HPDE6-E6E7 (cell line): ENCODE data around the gene SHB.

Experiments
- DNase-seq: peaks from one replicate; pipeline ENCODE4 v3.0.0; 2011; ENCODE audit warnings: missing footprints; ENCODE audit errors: extremely low spot score

SHB gene

DNA sequence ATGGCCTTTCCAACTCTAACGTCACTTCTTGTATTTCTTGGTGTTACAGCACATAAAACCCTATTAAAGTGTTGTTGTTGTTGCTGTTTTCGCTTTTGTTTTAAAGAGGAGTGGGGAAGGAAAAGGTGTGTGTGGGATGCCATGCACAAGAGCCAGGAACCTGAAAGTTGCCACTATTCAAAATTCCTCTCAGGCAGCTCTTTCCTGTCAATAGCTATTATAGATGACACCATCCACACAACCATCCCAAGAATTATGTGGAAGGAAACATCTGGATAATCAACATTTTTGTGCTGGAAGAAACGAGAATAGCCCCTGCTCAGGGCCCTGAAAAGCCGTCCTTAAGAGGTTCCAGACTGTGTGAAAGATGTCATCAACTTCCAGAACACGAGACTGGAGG is 79.3 kb downstream of the SHB start:
- no peak for DNase-seq

DNA sequence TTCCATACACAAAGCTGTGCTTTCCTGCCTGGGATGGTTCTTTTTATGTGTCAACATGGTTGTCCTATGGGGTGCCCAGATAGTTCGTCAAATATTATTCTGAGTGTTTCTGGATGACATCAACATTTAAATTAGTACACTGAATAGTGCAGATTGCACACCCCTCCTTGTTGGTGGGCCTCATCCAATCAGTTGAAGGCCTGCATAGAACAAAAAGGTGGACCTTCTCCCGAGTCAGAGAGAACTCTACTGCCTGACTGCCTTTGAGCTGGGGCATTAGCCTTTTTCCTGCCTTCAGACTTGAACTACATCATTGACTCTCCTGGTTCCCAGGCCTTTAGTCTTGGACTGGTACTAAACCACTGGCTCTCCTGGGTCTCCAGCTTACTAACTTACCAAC is 80.4 kb downstream of the SHB start:
- DNase-seq, result no peak

DNA sequence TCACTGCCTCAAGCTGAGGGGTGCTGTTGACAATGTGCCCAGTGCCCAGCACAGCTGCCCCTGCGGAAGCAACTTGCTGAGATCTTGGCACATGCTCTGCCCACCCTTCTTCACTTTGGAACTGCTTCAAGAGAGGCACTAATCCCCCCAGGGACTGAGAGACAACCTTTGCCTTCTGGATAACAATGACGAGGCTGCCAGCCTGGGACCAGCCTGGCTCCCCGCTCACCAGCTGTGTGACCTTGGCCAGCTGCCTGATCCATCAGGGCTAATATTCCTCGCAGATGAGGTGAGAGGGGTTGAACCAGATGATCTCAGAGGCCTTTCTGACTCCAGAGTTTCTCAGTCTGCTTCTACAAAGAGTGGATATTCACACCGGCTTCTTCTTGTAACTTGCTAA is 81.0 kb downstream of the SHB start:
- DNase-seq, result no peak

DNA sequence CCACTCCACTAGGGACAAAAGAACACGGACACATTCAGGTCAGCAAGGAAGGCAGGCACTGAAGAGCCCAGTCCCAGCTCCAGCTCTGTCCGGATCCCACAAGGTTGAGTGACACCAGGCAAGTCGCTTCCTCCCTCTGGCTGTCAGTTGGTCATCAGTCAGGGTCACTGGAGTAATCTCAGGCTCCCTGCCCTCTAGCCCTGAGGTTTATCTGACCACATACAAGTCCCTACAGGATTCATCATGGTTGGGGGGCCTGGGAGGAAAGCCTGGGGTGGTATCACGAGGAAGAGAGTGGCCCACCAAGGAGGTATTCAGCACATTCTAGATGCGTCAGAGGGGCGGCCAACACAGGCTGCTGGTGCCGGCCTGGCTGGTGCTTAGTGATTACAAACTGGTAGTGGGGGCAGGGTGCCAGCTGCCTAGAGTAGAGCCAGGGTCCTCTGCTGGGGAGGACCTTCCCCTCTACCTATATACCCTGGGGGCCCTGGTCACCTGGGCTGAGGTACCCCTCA is 81.5 kb downstream of the SHB start:
- DNase-seq, result no peak

DNA sequence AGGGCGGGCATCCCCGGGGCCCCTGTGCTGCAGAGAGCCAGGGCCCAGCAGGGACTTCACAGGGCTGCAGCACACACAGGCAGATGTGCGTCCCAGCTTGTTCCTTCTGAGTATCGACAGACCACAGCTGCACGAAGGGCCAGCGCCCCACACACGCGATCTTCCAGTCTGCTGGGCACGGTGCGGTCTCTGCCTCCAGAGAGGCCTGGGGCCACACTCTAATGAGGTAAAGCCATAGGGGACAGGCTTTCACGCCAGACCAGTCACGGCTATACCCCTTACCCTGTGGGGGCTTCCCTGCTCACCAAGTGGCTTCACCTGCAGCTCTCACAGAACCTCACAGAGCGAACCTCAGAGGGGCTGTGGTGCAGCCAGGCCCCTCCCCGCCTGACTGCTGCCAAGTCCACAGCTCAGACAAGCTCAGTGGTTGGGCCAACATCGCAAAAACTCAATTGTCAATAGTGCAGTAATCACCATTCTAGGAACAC is 82.2 kb downstream of the SHB start:
- no peak for DNase-seq

DNA sequence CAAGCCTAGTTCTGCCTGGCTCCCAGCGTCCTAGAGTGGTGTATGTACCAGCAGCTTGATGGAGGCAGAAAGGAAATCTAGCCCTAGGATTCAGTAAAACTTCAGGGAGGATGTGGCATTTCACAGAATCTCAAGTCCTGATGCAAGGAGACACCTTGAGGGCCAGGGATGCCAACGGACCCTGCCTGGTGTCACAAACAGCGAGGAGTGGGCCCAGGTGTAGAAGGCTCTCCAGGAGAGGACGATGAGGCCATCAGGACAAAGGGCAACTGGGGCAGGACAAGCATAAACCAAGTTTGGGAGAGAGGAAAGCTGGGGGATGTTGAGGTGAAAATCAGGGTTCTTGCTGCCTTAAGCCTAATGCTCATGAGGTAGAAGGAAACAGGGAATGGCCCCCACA is 83.0 kb downstream of the SHB start:
- no peak for DNase-seq

DNA sequence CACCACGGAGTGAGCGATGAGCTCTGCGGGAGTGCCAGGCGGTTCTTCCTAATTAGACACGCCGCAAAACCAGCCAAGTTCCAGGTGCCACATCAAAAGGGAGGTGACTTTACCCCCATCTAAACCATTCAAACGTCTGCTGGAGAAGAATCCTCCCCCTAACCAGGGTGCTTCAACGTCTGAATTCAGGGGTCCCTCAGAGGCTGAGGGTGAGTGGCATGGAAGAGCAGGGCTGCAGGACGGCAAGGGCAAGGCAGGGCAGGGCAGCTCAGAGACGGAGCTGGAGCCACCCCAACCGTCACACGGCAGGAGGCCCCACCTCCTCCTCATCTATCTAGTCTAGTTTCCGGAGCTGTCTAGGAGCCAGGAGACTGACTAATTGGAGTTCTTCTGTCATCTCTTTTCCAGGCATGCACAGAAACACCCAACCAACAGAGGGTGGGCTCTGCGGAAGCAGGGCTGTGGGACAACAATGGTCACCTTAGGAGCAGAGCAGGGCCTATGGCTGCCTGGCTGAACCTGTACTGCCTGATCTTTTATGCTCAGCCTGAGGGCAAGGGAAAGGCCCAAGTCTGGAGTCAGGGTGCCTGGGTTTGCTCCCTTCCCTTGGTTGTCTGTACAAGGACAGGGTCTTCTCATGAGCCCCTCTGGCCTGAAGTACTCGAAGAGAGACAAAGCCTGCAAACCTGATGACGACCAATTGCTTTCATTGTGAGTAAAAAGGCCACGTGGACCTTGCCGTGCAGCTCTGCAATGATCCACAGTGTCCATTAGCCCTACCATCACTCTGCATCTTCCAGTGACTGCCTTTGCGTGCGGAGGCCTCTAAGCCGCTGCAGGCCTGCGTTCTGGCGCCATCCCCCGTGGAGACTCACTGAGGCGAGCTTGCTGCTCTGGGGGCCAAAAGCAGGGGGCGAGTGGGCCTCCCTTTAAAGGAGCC is 84.1 kb downstream of the SHB start:
- no peak for DNase-seq

DNA sequence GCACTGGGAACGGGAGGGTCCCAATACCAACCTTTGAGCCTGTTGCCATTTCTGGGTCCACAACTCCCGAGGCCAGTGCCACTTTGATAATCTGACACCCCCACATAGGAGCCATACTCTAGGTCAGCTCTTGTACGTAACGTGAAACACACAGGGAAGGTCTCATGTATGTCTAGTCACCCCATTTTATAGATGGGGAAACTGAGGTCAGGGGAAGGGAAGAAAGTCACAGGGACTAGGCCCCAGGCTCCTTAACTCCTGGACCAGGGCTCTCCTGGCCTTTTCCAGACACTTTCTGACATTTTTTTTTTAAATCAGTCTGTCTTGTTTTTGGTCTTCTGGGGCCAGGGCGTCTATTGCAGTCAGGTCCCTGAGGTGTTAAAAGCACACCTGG is 84.8 kb downstream of the SHB start:
- DNase-seq, result no peak

DNA sequence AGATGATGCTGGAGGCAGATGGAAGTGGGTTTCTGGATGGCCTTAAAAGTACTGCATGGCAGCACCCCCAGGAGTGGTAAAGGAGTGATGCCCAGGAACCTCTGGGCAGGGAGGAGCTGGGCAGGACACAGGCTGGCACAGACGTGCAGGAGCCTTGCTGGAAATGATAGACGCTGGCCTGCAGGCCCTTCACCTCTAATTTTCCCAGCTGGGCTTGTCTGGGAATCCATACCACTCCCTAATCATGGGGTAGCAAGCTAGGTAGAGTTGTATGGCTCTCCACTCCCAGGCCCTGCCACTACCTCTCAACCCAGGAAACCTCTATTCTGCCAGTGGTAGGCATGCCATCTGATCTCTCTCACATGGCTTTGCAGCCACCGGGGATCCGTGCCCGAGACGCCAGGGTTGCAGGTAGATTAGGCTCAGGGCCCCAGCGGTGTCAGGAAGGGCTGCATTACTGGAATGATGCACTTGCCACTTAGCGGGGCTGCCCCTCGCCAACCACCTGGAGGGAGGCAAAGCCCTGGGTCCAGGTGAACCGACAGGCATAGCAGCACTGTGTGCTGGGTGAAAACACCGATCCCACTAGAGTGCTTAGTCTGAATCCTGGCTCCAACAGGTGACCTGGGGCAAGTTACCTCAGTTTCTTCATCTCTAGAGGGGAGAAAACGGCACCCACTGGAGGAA is 85.5 kb downstream of the SHB start:
- no peak for DNase-seq

DNA sequence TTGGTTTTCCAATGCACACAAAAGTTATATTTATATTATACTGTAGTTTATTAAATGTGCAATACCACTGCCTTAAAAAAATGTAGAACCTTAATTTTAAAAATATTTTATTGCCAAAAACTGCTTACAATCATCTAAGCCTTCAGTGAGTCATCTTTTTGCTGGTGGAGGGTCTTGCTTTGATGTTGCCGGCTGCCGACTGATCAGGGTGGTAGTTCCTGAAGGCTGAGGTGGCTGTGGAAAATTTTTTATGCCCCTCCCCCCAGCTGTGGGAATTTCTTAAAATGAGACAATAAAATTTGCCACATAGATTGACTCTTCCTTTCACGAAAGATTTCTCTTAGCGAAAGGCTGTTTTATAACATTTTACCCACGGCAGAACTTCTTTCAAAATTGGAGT is 89.2 kb downstream of the SHB start:
- DNase-seq, result no peak

DNA sequence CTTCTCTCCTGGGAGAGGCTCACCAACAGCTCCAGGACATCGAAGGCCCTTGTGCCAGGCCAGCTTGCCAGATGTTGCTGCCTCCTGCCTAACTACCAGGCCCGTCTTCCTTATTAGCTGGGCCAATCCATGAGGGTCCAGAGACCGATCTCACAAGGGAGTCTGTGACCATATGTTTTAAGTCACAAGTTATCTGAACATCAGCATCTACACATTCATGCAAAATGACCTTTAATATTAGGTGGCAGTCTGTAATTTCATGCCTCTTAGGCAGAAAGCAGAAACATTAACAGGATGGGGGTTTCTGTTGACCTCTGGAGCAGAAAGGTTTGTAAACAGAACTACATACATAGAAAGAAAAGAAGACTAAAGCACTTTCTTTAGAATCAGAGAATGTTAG is 90.0 kb downstream of the SHB start:
- DNase-seq, result no peak

DNA sequence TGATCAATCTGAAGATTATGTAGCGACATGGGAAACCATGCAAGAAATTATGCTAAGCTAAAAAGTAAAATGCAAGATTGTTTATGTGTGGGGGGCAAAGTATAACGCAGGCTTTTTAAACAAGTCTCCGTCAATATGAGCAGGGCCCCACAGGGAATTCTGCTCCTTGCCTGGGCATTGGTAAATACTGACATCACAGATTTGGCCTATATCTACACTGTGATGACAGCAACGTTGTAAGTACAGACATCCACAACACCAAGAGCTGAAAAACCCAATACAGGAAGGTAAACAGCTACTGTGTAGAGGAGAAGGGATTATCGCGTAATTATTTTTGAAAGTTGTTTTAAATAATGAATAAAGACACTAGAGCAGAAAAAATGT is 90.6 kb downstream of the SHB start:
- DNase-seq, result no peak

DNA sequence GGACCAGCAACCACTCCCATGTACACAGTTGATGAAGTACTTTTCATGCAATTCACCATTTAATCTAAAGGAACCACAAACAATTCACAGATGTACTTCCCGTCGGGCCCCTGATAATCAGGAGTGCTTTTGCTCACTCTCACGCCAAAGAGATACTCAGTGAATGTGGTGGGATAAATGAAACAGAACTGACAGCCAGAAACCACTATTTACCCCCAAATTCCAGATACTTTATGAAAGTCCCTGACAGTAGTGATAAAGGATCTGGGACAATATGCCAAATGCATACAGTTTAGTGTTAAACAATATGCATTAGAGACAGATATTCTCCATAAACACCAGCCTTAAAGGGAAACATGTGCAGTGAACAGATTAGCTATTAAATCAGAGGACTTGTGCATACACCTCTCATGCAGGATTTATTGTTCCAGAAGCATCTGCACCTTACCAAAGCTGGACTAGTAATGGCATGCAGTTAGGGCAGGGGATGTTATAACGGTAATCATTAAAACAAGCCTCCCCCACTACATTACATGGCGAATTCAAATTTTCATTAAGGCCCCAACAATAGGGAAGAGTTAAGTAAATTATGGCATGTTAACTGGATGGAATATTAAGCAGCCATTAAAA is 91.1 kb downstream of the SHB start:
- no peak for DNase-seq

DNA sequence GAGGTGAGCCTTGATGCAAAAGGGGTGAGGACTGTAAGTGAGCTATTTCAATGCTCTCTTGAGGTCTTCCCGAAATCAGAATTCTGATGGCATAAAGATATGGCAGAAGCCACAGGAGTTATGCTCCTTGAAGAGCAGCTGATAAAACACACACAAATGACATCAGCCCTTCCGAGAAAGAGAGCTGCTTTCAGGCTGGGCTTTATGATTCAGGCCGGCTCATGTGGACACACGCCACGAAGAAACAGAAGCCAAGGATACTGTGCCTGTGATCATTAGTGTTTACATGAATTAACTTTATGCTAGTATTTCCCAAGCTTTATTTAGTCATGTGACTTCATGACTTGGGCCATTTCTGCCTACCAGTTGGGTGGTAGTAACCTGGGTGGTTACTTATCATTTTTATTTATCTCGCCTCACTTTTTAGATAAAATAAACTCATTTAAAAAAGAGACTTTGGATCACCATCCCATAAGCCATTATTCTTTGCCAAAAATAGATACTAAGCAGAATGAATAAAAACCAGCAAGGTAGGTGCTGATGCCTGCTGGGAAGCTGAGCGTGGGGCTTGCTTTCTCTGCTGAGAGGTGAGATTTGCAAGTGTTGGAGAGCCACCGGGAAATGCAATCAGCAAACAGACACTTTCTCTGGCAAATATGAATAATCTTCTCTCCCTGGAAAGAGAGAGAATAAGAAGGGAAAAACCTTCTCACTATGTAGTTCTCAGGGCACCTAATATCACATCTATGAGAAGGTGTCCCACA is 92.1 kb downstream of the SHB start:
- DNase-seq, result no peak

DNA sequence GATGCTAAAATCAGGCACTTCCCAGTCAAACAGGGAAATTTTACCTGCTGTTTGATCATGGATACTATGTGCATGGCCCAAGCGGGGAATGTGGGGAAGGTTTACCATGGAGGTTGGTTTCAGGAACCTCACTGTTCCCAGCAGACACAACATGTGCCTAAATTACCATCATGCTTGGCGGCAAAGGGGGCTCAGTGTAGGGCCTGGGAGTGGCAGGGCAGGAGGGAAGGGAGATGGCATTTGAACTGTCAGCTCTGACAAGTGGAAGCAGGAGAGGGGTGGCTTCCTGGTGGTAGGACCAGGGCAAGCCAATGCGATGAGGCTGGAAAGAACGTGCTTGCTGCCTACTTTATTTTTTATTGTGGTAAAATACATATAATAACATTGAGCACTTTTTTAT is 93.4 kb downstream of the SHB start:
- DNase-seq, result no peak

DNA sequence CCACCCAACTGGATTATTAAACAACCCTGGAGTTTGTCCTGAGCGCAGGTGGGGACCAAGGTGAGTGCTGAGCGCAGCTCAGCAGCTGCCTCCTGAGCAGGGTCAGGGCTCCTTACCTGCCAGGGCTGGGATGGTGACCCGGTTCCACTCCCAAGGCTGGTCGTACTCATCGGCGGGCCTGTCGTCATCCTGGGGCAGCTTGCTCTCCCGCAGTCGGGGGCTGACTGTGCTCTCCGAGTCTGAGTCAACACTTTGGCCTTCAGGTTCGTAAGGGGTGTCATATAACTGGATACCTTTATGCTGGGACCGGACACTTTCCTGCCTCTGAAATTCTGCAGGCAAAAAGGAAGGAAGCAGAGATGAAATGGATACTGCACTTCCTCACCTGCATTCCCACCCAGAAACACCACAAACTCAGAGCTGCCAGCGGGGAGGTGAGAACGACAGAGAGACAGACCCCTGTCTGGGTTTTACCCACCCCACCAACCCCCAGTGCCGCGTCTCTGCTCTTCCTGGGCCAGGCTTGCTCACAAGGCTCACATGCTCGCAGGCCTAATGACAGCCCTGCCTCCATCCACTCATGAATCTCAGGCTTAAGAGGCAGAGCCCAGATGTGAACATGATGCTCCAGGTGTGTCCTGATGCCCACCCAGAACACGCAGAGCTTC is 94.4 kb downstream of the SHB start:
- no peak for DNase-seq

DNA sequence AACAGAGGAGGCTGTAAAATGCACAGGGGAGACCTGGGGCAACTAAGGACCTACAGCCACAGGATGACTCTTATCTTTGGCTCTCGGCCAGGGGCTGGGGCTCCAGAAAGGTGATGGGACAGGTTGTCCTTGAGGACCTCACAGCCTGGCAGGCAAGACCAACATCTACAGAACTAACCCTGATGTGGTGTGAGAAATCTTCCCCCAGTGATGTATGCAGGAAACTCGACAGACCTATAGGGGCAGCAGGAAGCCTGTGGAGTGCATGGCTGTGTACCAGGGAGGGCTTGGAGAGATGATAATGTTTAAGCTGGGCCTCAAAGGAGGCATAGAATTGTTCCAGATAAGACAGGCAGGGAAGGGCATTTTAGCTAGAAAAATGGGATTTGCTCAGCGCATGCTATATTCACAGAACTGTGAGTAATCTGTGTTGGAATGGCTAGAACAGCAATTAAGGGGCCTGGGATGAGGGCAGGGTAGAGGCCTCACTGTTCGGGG is 96.6 kb downstream of the SHB start:
- DNase-seq, result no peak

DNA sequence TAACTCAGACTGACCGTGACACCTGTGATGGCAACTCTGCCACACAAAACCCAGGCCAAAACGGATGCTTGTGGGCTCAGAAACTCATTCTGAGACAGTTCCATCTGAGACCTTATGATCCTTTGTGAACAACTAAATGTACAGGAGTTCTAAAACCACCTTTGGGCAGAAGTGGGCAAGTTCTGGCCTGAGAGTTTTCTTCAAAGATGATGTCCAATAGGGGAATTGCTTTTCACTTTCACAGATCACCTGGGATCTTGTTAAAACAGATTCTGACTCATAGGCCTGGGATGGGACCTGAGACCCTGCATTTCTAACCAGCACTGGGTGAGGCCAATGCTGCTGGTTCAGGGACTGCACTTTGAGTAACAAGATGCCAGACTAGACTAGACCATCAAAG is 97.3 kb downstream of the SHB start:
- DNase-seq, result no peak

DNA sequence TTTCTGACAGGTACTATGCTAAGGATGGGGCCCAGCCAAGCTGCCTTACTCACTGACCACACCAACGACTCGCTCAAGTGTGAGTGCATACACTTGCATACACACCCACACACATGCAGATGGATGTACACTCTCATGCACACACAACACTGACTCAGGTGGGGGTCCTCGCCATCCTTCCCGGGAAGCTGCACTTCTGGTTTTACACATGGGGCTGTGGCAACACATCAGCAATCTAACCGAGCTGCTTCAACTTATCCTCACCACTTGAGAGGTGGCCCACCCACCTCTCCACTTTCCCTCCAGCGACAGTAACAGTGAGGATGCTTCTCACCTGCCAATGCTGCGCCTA is 97.9 kb downstream of the SHB start:
- DNase-seq, result no peak

DNA sequence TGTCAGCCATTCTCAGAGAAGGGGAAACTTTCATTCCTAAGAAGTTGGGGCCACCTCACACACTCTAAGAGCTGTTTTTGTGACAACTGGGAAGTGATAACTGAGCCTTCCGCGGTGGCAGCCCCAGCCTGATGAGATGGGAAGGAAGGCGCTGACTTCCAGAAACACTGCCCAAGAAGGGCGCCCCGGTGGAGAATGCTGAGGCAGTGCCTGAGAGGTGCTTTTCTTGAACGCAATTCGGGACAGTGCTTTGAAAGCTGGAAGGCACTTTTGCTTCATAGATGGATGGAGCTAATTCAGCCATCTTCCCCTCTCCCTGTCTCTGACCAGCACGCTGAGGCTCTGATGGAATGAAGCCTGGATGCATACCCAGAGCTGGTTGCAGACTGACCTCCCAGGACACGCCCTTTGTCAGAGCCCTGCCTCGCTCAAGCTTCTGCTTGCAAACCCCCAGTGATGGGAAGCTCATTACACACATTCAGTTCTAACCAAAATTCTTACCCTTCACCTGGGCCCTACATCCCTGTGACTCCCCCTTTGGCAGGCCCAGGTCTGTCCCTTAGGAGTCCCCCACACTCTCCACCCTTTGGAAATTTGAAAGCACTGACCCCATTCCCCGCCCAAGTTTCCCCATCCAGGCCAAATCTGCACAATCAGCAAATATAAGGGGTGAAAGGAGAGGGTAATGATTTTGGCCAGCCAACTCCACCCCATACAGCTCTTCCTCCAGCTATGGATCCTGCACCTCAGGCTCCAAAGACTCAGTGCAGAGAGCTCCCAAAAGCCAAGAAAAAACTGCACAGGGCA is 98.5 kb downstream of the SHB start:
- DNase-seq, result no peak
